HCT116 (cell line): ENCODE results near the gene NEURL1B. TPM values are rescaled to one million over a fixed set of nuclear protein-coding genes. Genes with fewer than 3 reads are reported as not detected.

Experiments used
- ATAC-seq: fragments of 200-7000 bp; cut with Tn5 transposase; 2 replicates; pipeline ENCODE4 v1.9.1; 2020; ENCODE audit warnings: mild to moderate bottlenecking, moderate library complexity
- BruUV-seq: library from RNA; stranded (reverse); fragments of 400-500 nt; replicated peaks from 2 replicates; lab custom pipeline; 2021; lab: Mats Ljungman, UMichigan
- CTCF ChIA-PET: fragments of 300-600 bp; sonication (Branson Sonifier 250); formaldehyde crosslinking; loops from one replicate; lab custom pipeline; 2021; ENCODE audit warnings: antibody characterized with exemption; lab: Charles Lee
- POLR2A ChIA-PET: fragments of 300-600, 350-600 bp; sonication (Branson Sonifier 250); formaldehyde crosslinking; loops from one replicate; lab custom pipeline; 2021; ENCODE audit warnings: antibody characterized with exemption; lab: Charles Lee
- RAD21 ChIA-PET, 2 experiments: fragments of 300-600 bp; sonication (Branson Sonifier 250); formaldehyde crosslinking; loops; one replicate each; lab custom pipeline; 2023; ENCODE audit warnings: low total read pairs in 2 of 2; ENCODE audit not compliant: uncharacterized antibody in 2 of 2, unreplicated experiment in 2 of 2, low non-redundant PET in 1 of 2; lab: Charles Lee
- DNase-seq: peaks from one replicate; pipeline ENCODE4 v3.0.0-alpha.2; 2010; ENCODE audit warnings: low read depth, low spot score
- H2AFZ ChIP-seq: fragments of 200-600 bp; shearing (Covaris generic), sonication (generic); 2 replicates; pipeline ENCODE4 v1.6.1; 2017; ENCODE audit warnings: low read depth, mixed run types, mixed read lengths, antibody characterized with exemption, low read length; ENCODE audit not compliant: poor library complexity, severe bottlenecking
- H3K27ac ChIP-seq: 2 replicates; pipeline ENCODE4 v1.5.1; 2012; ENCODE audit warnings: low read depth, low read length
- H3K27me3 ChIP-seq: fragments of 200-600 bp; sonication (generic); 2 replicates; pipeline ENCODE4 v1.6.1; 2016; ENCODE audit warnings: mixed run types, low read length, mixed read lengths; ENCODE audit not compliant: insufficient read depth
- H3K36me3 ChIP-seq, 2 experiments: fragments of 200-500 bp in 1 of 2; fragments of 200-600 bp in 1 of 2; sonication (Bioruptor generic) in 1 of 2; sonication (generic) in 1 of 2; 2 replicates each; pipeline versions ENCODE4 v1.5.1 to v1.6.1; 2014 to 2016; ENCODE audit warnings: low read length in 2 of 2, inconsistent platforms in 1 of 2, mixed read lengths in 1 of 2, mixed run types in 1 of 2; ENCODE audit not compliant: insufficient read depth in 2 of 2, control insufficient read depth in 1 of 2
- H3K4me1 ChIP-seq, 2 experiments: fragments of 200-600 bp in 1 of 2; sonication (generic) in 1 of 2; 2 replicates each; pipeline versions ENCODE4 v1.5.1 to v1.6.1; 2012 to 2017; ENCODE audit warnings: low read length in 2 of 2, inconsistent platforms in 1 of 2, mild to moderate bottlenecking in 1 of 2, mixed read lengths in 1 of 2, mixed run types in 1 of 2, moderate library complexity in 1 of 2; ENCODE audit not compliant: insufficient read depth in 2 of 2, control insufficient read depth in 1 of 2
- H3K4me2 ChIP-seq: fragments of 200-600 bp; sonication (generic); 2 replicates; pipeline ENCODE4 v1.6.1; 2017; ENCODE audit warnings: mixed run types, low read length, mixed read lengths
- H3K4me3 ChIP-seq, 2 experiments: fragments of 200-600 bp in 1 of 2; sonication (generic) in 1 of 2; replicated peaks in 1 of 2; 2 replicates each; pipeline ENCODE4 v1.5.1; 2011 to 2016; ENCODE audit warnings: low read length in 2 of 2, control low read depth in 1 of 2, low read depth in 1 of 2, mild to moderate bottlenecking in 1 of 2, mixed read lengths in 1 of 2, mixed run types in 1 of 2
- H3K79me2 ChIP-seq: fragments of 200-600 bp; sonication (generic); 2 replicates; pipeline ENCODE4 v1.6.1; 2017; ENCODE audit warnings: mild to moderate bottlenecking, mixed run types, low read length, moderate library complexity, mixed read lengths; ENCODE audit not compliant: insufficient read depth
- H3K9ac ChIP-seq: fragments of 200-600 bp; sonication (generic); 2 replicates; pipeline ENCODE4 v1.6.1; 2016; ENCODE audit warnings: low read length, mixed read lengths
- H3K9me2 ChIP-seq: fragments of 200-600 bp; sonication (generic), shearing (Covaris generic); 2 replicates; pipeline ENCODE4 v1.6.1; 2017; ENCODE audit warnings: mixed run types, mild to moderate bottlenecking, moderate library complexity; ENCODE audit not compliant: insufficient read depth
- H3K9me3 ChIP-seq, 2 experiments: fragments of 200-500 bp in 1 of 2; fragments of 200-600 bp in 1 of 2; sonication (Bioruptor generic) in 1 of 2; sonication (generic) in 1 of 2; 2 replicates each; pipeline ENCODE4 v1.6.1; 2014 to 2017; ENCODE audit warnings: low read length in 2 of 2, mixed read lengths in 2 of 2, inconsistent platforms in 1 of 2, low read depth in 1 of 2, mild to moderate bottlenecking in 1 of 2, mixed run types in 1 of 2, moderate library complexity in 1 of 2; ENCODE audit not compliant: control insufficient read depth in 1 of 2, insufficient read depth in 1 of 2
- H4K20me1 ChIP-seq: fragments of 200-600 bp; sonication (generic), shearing (Covaris generic); 2 replicates; pipeline ENCODE4 v1.6.1; 2017; ENCODE audit warnings: mixed run types, mild to moderate bottlenecking, moderate library complexity; ENCODE audit not compliant: insufficient read depth
- CBX3 ChIP-seq: IDR thresholded peaks from 2 replicates; pipeline ENCODE4 v1.6.1; 2012; ENCODE audit warnings: low read depth
- ELF1 ChIP-seq: IDR thresholded peaks from 2 replicates; pipeline ENCODE4 v1.6.1; 2012; ENCODE audit warnings: low read depth, borderline replicate concordance
- EZH2 ChIP-seq: fragments of 200-600 bp; sonication (generic); IDR thresholded peaks from 2 replicates; pipeline ENCODE4 v1.6.1; 2017; ENCODE audit warnings: antibody characterized with exemption, mixed run types
- EZH2phosphoT487 ChIP-seq: fragments of 200-600 bp; IDR thresholded peaks from 2 replicates; pipeline ENCODE4 v1.6.1; 2018; ENCODE audit warnings: antibody characterized with exemption, borderline replicate concordance
- FOSL1 ChIP-seq: IDR thresholded peaks from 2 replicates; pipeline ENCODE4 v1.6.1; 2012; ENCODE audit warnings: low read depth
- JUND ChIP-seq: IDR thresholded peaks from 2 replicates; pipeline ENCODE4 v1.6.1; 2012
- POLR2A ChIP-seq: IDR thresholded peaks from 2 replicates; pipeline ENCODE4 v1.7.0; 2011; ENCODE audit warnings: borderline replicate concordance; ENCODE audit not compliant: insufficient read depth, insufficient read length; ENCODE audit errors: extremely low read depth
- POLR2AphosphoS5 ChIP-seq: IDR thresholded peaks from 2 replicates; pipeline ENCODE4 v1.6.1; 2011; ENCODE audit warnings: mild to moderate bottlenecking, low read depth, low read length, moderate library complexity
- SIN3A ChIP-seq: IDR thresholded peaks from 2 replicates; pipeline ENCODE4 v1.6.1; 2012; ENCODE audit warnings: low read depth
- SP1 ChIP-seq: IDR thresholded peaks from 2 replicates; pipeline ENCODE4 v1.6.1; 2012; ENCODE audit warnings: low read depth
- TCF7L2 ChIP-seq: IDR thresholded peaks from 2 replicates; pipeline ENCODE4 v1.7.0; 2011; ENCODE audit warnings: borderline replicate concordance, inconsistent platforms; ENCODE audit not compliant: insufficient read depth, insufficient read length; ENCODE audit errors: extremely low read depth
- ZFX ChIP-seq: fragments of 450-650 bp; IDR thresholded peaks from 2 replicates; pipeline ENCODE4 v1.6.1; 2017
- intact Hi-C: fragments of 100-400 bp; cut with micrococcal nuclease; formaldehyde crosslinking; loops from 2 replicates; pipeline ENCODE4 v1.10.0; 2022
- total RNA-seq: library from RNA; stranded (reverse); gene quantifications from one replicate; pipeline ENCODE4 v1.2.1, GENCODE V29; 2021; ENCODE audit not compliant: unreplicated experiment
- TF ChIP-seq, protein P1 (sequence below): IDR thresholded peaks from 2 replicates; pipeline ENCODE4 v1.6.1; 2012
- TF ChIP-seq, protein P2 (sequence below): IDR thresholded peaks from 2 replicates; pipeline ENCODE4 v1.6.1; 2011; ENCODE audit warnings: mild to moderate bottlenecking, low read length, moderate library complexity; ENCODE audit not compliant: insufficient replicate concordance; ENCODE audit errors: extremely low read depth
- TF ChIP-seq, protein P3 (sequence below): IDR thresholded peaks from 2 replicates; pipeline ENCODE4 v1.6.1; 2012; ENCODE audit warnings: low read depth

The NEURL1B gene
- total RNA-seq, 1 experiment from 2014 or later: 5.8 TPM

DNA sequence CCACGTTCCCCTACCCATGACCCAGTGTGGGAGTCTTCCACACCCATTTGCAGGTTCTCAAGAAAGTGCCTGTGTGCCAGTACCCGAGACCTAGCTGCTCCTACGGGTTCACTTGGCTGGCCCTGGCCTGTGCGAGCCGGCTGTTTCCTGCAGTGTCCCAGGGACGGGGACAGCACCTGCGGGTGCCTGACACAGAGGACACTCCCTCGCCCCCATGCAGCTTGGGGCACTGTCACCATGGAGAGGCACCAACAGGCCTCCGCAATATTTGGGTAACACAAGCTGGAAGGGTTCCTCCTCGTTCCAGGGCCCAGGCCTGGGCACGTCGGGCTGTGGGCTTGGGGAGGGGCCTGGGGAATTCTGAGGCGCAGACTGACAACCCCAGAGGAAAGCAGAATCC is 88.5 kb downstream of the NEURL1B start:
- Histone ChIP-seq H3K4me1 (peaks cover 3 to 16% of the 10 kb centered on the region in 2 experiments; a peak in 3 of 4 replicates), H3K4me3 (no peak overlapping the region), H3K27ac (no peak overlapping the region), H3K36me3 (no peaks in the 10 kb centered on the region), H3K27me3 (no peaks in the 10 kb centered on the region), H3K9me2 (no peaks in the 10 kb centered on the region), H3K9ac (no peak overlapping the region), H3K9me3 (no peaks in the 10 kb centered on the region)
- ChIA-PET RAD21 (no interaction called here), POLR2A (no interaction called here), CTCF (interaction anchor here (1.1 kb wide), 1 partner anchor 15 kb away, joined by 3 read pairs; no protein-coding TSS in a partner anchor)
- ATAC-seq: no peak
- intact Hi-C loops: no loop called here
- DNase-seq: no peak
- BruUV-seq: no TSS peak
- no peak for TF ChIP-seq ELF1
- TF ChIP-seq FOSL1: no peak
- no peak for TF ChIP-seq TCF7L2
- TF ChIP-seq CBX3: no peak
- TF ChIP-seq, protein P1, sequence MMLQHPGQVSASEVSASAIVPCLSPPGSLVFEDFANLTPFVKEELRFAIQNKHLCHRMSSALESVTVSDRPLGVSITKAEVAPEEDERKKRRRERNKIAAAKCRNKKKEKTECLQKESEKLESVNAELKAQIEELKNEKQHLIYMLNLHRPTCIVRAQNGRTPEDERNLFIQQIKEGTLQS: no peak
- no peak for TF ChIP-seq ZFX
- no peak for TF ChIP-seq JUND
- TF ChIP-seq, protein P2, sequence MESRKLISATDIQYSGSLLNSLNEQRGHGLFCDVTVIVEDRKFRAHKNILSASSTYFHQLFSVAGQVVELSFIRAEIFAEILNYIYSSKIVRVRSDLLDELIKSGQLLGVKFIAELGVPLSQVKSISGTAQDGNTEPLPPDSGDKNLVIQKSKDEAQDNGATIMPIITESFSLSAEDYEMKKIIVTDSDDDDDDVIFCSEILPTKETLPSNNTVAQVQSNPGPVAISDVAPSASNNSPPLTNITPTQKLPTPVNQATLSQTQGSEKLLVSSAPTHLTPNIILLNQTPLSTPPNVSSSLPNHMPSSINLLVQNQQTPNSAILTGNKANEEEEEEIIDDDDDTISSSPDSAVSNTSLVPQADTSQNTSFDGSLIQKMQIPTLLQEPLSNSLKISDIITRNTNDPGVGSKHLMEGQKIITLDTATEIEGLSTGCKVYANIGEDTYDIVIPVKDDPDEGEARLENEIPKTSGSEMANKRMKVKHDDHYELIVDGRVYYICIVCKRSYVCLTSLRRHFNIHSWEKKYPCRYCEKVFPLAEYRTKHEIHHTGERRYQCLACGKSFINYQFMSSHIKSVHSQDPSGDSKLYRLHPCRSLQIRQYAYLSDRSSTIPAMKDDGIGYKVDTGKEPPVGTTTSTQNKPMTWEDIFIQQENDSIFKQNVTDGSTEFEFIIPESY: no peak
- no peak for TF ChIP-seq POLR2AphosphoS5
- no peak for TF ChIP-seq SP1
- TF ChIP-seq POLR2A: no peak
- TF ChIP-seq SIN3A: no peak
- TF ChIP-seq EZH2phosphoT487: no peak
- TF ChIP-seq, protein P3, sequence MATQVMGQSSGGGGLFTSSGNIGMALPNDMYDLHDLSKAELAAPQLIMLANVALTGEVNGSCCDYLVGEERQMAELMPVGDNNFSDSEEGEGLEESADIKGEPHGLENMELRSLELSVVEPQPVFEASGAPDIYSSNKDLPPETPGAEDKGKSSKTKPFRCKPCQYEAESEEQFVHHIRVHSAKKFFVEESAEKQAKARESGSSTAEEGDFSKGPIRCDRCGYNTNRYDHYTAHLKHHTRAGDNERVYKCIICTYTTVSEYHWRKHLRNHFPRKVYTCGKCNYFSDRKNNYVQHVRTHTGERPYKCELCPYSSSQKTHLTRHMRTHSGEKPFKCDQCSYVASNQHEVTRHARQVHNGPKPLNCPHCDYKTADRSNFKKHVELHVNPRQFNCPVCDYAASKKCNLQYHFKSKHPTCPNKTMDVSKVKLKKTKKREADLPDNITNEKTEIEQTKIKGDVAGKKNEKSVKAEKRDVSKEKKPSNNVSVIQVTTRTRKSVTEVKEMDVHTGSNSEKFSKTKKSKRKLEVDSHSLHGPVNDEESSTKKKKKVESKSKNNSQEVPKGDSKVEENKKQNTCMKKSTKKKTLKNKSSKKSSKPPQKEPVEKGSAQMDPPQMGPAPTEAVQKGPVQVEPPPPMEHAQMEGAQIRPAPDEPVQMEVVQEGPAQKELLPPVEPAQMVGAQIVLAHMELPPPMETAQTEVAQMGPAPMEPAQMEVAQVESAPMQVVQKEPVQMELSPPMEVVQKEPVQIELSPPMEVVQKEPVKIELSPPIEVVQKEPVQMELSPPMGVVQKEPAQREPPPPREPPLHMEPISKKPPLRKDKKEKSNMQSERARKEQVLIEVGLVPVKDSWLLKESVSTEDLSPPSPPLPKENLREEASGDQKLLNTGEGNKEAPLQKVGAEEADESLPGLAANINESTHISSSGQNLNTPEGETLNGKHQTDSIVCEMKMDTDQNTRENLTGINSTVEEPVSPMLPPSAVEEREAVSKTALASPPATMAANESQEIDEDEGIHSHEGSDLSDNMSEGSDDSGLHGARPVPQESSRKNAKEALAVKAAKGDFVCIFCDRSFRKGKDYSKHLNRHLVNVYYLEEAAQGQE: no peak
- TF ChIP-seq EZH2: no peak
- TF ChIP-seq, all 23 proteins: peak for 0
- Histone ChIP-seq H3K79me2 (no peaks in the 10 kb centered on the region), H3K4me2 (no peak overlapping the region), H2AFZ (no peak overlapping the region), H4K20me1 (no peaks in the 10 kb centered on the region)
